Measurements from ENCODE around the gene MTM1.

GRCh38 chrX:150547375-150548115 lies 20.9 kb upstream of the MTM1 start:
- TF ChIP-seq, protein P1, sequence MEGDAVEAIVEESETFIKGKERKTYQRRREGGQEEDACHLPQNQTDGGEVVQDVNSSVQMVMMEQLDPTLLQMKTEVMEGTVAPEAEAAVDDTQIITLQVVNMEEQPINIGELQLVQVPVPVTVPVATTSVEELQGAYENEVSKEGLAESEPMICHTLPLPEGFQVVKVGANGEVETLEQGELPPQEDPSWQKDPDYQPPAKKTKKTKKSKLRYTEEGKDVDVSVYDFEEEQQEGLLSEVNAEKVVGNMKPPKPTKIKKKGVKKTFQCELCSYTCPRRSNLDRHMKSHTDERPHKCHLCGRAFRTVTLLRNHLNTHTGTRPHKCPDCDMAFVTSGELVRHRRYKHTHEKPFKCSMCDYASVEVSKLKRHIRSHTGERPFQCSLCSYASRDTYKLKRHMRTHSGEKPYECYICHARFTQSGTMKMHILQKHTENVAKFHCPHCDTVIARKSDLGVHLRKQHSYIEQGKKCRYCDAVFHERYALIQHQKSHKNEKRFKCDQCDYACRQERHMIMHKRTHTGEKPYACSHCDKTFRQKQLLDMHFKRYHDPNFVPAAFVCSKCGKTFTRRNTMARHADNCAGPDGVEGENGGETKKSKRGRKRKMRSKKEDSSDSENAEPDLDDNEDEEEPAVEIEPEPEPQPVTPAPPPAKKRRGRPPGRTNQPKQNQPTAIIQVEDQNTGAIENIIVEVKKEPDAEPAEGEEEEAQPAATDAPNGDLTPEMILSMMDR (IDR thresholded peaks at IDR 0.05): no peak
- TF ChIP-seq POLR2A (IDR thresholded peaks at IDR 0.05): peak in 1 of 2 donors; percentile 18

Data from uterus (tissue), 2 donors.